Smooth muscle cell (in vitro differentiated cells): Measurements from ENCODE around the gene CST9L. TPM values are rescaled to one million over a fixed set of nuclear protein-coding genes. Genes with fewer than 3 reads are reported as not detected.
"Not testable (repeated sequence)": the region's sequence is repeated elsewhere in the genome, so short reads cannot be mapped to it uniquely, and the experiment has no call there.

ENCODE experiments used
- DNase-seq: peaks from one replicate; lab custom pipeline; 2025; ENCODE audit not compliant: unreplicated experiment; lab: John Stamatoyannopoulos, UW
- H2AFZ ChIP-seq: fragments of 200-600 bp; sonication (generic); 2 replicates; pipeline ENCODE4 v1.6.0; 2016; ENCODE audit warnings: antibody characterized with exemption, low read depth, mild to moderate bottlenecking
- H3F3A ChIP-seq: fragments of 200-600 bp; sonication (generic); 2 replicates; pipeline ENCODE4 v1.6.0; 2017; ENCODE audit warnings: antibody characterized with exemption, low read depth
- H3K27ac ChIP-seq: fragments of 200-600 bp; sonication (generic); 2 replicates; pipeline ENCODE4 v1.5.1; 2016; ENCODE audit warnings: low read depth, mild to moderate bottlenecking
- H3K27me3 ChIP-seq: fragments of 200-600 bp; sonication (generic); 2 replicates; pipeline ENCODE4 v1.6.1; 2016; ENCODE audit warnings: low read depth, mild to moderate bottlenecking
- H3K36me3 ChIP-seq: fragments of 200-600 bp; sonication (generic); 2 replicates; pipeline ENCODE4 v1.5.1; 2016; ENCODE audit warnings: low read depth
- H3K4me1 ChIP-seq: fragments of 200-600 bp; sonication (generic); 2 replicates; pipeline ENCODE4 v1.5.1; 2016; ENCODE audit warnings: low read depth
- H3K4me2 ChIP-seq: fragments of 200-600 bp; sonication (generic); 2 replicates; pipeline ENCODE4 v1.6.0; 2016; ENCODE audit warnings: mild to moderate bottlenecking
- H3K4me3 ChIP-seq: fragments of 200-600 bp; sonication (generic); 2 replicates; pipeline ENCODE4 v1.5.1; 2016; ENCODE audit warnings: mild to moderate bottlenecking
- H3K79me2 ChIP-seq: fragments of 200-600 bp; sonication (generic); 2 replicates; pipeline ENCODE4 v1.6.0; 2016; ENCODE audit warnings: low read depth, mild to moderate bottlenecking
- H3K9ac ChIP-seq: fragments of 200-600 bp; sonication (generic); 2 replicates; pipeline ENCODE4 v1.6.0; 2016; ENCODE audit warnings: low read depth
- H3K9me3 ChIP-seq: fragments of 200-600 bp; sonication (generic); replicated peaks from 2 replicates; pipeline ENCODE4 v1.5.1; 2016; ENCODE audit warnings: low read depth
- H4K20me1 ChIP-seq: fragments of 200-600 bp; sonication (generic); 2 replicates; pipeline ENCODE4 v1.6.0; 2016; ENCODE audit warnings: low read depth
- WGBS: methylation state at CpG from one replicate; pipeline ENCODE4 v1.1.7; 2016; ENCODE audit warnings: low lambda C conversion rate; 5-methylcytosine and 5-hydroxymethylcytosine counted together
- polyA plus RNA-seq: library from polyadenylated mRNA; unstranded; fragments of >200 nt; fragmentation: Nextera tagmentation; extraction: Ambion mirVana; gene quantifications from 2 replicates; pipeline ENCODE4 v1.2.1, GENCODE V29; 2016
- total RNA-seq: library from RNA; depleted of rRNA; stranded (reverse); fragments of >200 nt; gene quantifications from 2 replicates; pipeline ENCODE4 v1.2.3, GENCODE V29; 2014
- TF ChIP-seq, protein P1 (sequence below): fragments of 200-600 bp; sonication (generic); IDR thresholded peaks from 2 replicates; pipeline ENCODE4 v1.5.1; 2017; ENCODE audit warnings: borderline replicate concordance, mild to moderate bottlenecking, antibody characterized with exemption; ENCODE audit not compliant: insufficient read depth, poor library complexity, severe bottlenecking

Gene CST9L
- total and polyA plus RNA-seq, 2 experiments from 2014 or later, result not detected

DNA sequence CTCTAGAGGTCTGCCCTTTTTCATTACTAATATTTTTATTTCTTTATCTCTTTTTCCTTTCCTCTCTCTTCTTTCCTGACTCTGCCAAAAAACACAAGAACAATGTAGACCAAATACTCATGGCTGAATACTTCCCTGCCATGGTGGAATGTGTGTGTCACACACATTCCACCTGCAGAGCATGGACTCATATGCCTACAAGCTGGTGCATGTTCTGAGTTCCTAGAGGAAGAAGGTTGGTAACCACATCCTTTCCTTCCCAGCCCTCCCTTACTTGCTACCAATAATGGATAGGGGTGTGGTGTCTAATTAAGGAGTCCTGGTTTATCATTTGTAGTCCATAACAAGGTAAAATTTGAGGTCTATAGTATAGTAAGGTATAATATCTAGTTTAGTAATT is 15.2 kb upstream of the CST9L start:
- H3K4me2 ChIP-seq, result no peak overlapping the region

DNA sequence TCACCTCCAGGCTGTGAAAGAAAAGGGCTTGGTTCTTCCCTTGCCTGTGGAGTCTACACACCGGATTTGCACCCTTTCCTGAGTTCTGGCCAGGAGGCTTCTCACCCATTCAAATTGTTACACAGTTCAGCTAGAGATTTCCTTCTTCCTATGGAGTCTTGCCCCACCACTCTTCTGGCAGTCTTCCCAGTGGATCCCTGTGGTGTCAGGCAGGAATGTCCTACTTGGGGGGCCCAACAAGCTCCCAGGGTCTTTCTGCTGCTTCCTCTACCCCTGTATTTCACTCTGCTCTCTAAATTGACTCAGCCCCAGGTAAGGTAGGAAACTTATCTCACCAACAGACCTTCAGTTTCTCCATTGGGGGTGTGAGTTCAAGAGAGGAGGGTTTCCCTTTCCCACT is 14.0 kb upstream of the CST9L start:
- H3K4me3 ChIP-seq, result no peak overlapping the region
- H3K36me3 ChIP-seq, result no peaks in the 10 kb centered on the region
- H3F3A ChIP-seq, result no peaks in the 10 kb centered on the region
- no peaks in the 10 kb centered on the region for H4K20me1 ChIP-seq
- no peak overlapping the region for H2AFZ ChIP-seq
- no peak overlapping the region for H3K9ac ChIP-seq
- no peaks in the 10 kb centered on the region for H3K4me1 ChIP-seq
- H3K79me2 ChIP-seq, result no peaks in the 10 kb centered on the region
- H3K27ac ChIP-seq, result no peak overlapping the region
- WGBS, result 90% methylated on average over 1 of the region's 1 CpG
- no peak for DNase-seq
- TF ChIP-seq, protein P1, sequence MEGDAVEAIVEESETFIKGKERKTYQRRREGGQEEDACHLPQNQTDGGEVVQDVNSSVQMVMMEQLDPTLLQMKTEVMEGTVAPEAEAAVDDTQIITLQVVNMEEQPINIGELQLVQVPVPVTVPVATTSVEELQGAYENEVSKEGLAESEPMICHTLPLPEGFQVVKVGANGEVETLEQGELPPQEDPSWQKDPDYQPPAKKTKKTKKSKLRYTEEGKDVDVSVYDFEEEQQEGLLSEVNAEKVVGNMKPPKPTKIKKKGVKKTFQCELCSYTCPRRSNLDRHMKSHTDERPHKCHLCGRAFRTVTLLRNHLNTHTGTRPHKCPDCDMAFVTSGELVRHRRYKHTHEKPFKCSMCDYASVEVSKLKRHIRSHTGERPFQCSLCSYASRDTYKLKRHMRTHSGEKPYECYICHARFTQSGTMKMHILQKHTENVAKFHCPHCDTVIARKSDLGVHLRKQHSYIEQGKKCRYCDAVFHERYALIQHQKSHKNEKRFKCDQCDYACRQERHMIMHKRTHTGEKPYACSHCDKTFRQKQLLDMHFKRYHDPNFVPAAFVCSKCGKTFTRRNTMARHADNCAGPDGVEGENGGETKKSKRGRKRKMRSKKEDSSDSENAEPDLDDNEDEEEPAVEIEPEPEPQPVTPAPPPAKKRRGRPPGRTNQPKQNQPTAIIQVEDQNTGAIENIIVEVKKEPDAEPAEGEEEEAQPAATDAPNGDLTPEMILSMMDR, result no peak
- no peaks in the 10 kb centered on the region for H3K27me3 ChIP-seq
- H3K4me2 ChIP-seq, result no peak overlapping the region
- no peaks in the 10 kb centered on the region for H3K9me3 ChIP-seq

More for the DNA sequence above, 15.2 kb upstream of the CST9L start:
- Histone ChIP-seq H3K9ac (no peak overlapping the region), H2AFZ (no peak overlapping the region), H3K4me3 (no peak overlapping the region), H3K4me1 (no peaks in the 10 kb centered on the region), H3K36me3 (no peaks in the 10 kb centered on the region), H3K27me3 (no peaks in the 10 kb centered on the region), H3K27ac (peak overlapping the region; percentile 46), H3K79me2 (no peaks in the 10 kb centered on the region), H3K9me3 (no peaks in the 10 kb centered on the region), H3F3A (no peaks in the 10 kb centered on the region), H4K20me1 (no peaks in the 10 kb centered on the region)
- TF ChIP-seq, protein P1, result no peak
- DNase-seq, result no peak

DNA sequence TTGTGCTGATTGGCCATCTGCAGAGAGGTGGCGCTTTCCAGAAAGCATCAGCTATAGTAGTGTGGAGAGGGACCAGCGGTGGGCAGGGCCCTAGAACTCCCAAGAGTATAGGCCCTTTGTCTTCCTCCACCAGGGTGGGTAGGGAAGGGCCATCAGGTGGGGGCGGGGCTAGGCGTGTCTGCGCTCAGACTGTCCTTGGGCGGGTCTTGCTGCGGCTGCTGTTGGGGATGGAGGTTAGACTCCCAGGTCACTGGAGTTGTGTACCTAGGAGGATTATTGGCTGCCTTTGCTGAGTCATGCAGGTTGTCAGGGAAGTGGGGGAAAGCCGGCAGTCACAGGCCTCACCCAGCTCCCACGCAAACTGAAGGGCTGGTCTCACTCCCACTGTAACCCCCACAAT is 13.5 kb upstream of the CST9L start:
- not testable (repeated sequence) for H3K9ac ChIP-seq, H3F3A ChIP-seq, H3K79me2 ChIP-seq, H3K9me3 ChIP-seq, H3K4me3 ChIP-seq, H4K20me1 ChIP-seq, H3K4me1 ChIP-seq, DNase-seq, H3K4me2 ChIP-seq, H3K36me3 ChIP-seq, H2AFZ ChIP-seq, H3K27ac ChIP-seq, H3K27me3 ChIP-seq
- 87% methylated on average over 9 of the region's 9 CpGs for WGBS

DNA sequence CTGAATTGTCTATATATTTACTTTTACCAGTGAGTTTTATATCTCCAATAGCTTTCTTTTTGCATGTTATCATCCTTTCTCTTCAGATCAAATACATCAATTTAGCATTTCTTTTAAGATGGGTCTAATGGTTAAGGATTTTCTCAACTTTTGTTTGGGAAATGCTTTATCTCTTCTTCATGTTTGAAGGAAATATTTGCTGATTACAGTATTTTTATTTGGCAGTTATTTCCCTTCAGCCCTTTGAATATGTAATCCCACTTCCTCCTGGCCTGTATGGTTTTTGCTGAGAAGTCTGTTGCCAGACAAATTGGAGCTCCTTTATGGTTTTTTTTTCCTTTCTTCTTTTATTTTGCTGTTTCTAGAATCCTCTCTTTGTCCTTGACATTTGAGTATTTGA is 6.7 kb upstream of the CST9L start:
- Histone ChIP-seq H3K9me3 (no peaks in the 10 kb centered on the region), H3K4me1 (no peaks in the 10 kb centered on the region), H3K79me2 (no peaks in the 10 kb centered on the region), H3K4me2 (no peak overlapping the region), H4K20me1 (no peaks in the 10 kb centered on the region), H2AFZ (no peak overlapping the region), H3K4me3 (no peak overlapping the region), H3F3A (no peaks in the 10 kb centered on the region), H3K27ac (no peak overlapping the region), H3K36me3 (no peaks in the 10 kb centered on the region), H3K9ac (no peak overlapping the region), H3K27me3 (no peaks in the 10 kb centered on the region)
- TF ChIP-seq, protein P1, result no peak
- no peak for DNase-seq
